ENCODE measurements around the gene PPP4R4.
"Not testable (repeated sequence)": the region's sequence is repeated elsewhere in the genome, so short reads cannot be mapped to it uniquely, and the experiment has no call there.

The PPP4R4 gene

GRCh38 chr14:94203473-94204210 is 29.5 kb downstream of the PPP4R4 start:
- H3K27ac ChIP-seq: no peak overlapping the region
- TF ChIP-seq CTCF (IDR thresholded peaks at IDR 0.05): no peak
- no peak for DNase-seq (ENCODE audit: low spot score)

GRCh38 chr14:94213021-94213420 is 38.9 kb downstream of the PPP4R4 start:
- H3K27ac ChIP-seq: no peak overlapping the region
- H3K4me3 ChIP-seq: no peak overlapping the region
- TF ChIP-seq CTCF (IDR thresholded peaks at IDR 0.05): no peak
- DNase-seq (ENCODE audit: low spot score): no peak

More at GRCh38 chr14:94203473-94204210, 29.5 kb downstream of the PPP4R4 start:
- H3K4me3 ChIP-seq: no peak overlapping the region

- H3K4me3 ChIP-seq: no peak overlapping the region
- H3K27ac ChIP-seq: no peak overlapping the region
- TF ChIP-seq CTCF (IDR thresholded peaks at IDR 0.05): no peak
- DNase-seq (ENCODE audit: low spot score): no peak
Measured at GRCh38 chr14:94213741-94214140, 39.6 kb downstream of the PPP4R4 start.

GRCh38 chr14:94217116-94217515 is 43.0 kb downstream of the PPP4R4 start:
- Histone ChIP-seq H3K27ac (no peak overlapping the region), H3K4me3 (no peak overlapping the region)
- TF ChIP-seq CTCF (IDR thresholded peaks at IDR 0.05): no peak
- DNase-seq (ENCODE audit: low spot score): no peak

GRCh38 chr14:94218198-94218886 is 44.2 kb downstream of the PPP4R4 start:
- H3K27ac ChIP-seq; H3K4me3 ChIP-seq; DNase-seq (ENCODE audit: low spot score): not testable (repeated sequence)

GRCh38 chr14:94224040-94224439 is 49.9 kb downstream of the PPP4R4 start:
- no peak overlapping the region for H3K27ac ChIP-seq
- no peak for TF ChIP-seq CTCF (IDR thresholded peaks at IDR 0.05)
- DNase-seq (ENCODE audit: low spot score): no peak

GRCh38 chr14:94225460-94226378 is 51.6 kb downstream of the PPP4R4 start:
- Histone ChIP-seq H3K4me3 (no peak overlapping the region), H3K27ac (no peak overlapping the region)
- no peak for TF ChIP-seq CTCF (IDR thresholded peaks at IDR 0.05)
- DNase-seq (ENCODE audit: low spot score): no peak

More at GRCh38 chr14:94224040-94224439, 49.9 kb downstream of the PPP4R4 start:
- H3K4me3 ChIP-seq: no peak overlapping the region

Data from coronary artery (tissue), 2 donors.